NCI-H1105 (cell line): ENCODE measurements around the gene SLC24A3.

Experiments
- DNase-seq: peaks from one replicate; lab custom pipeline; 2025; lab: John Stamatoyannopoulos, UW

The SLC24A3 gene

DNA sequence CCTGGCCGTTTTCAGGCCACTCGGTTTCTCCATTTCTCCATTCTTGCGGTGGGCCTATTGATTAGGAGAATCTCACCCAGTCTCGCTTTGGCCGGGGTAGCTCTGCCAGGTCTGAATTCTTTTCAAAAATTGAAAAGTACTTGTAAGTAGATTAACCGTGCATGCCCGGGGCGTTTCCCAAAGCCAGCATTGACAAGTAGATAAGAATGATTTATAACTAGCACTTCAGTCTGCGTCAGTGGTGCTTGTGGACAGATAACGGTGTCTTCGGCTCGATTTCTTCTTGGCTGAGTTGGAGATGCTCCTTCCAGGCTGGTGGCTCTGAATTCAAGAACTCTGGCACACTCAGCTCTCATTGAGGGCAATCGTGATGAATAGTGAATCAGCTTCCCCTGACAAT is 29.0 kb downstream of the SLC24A3 start:
- no peak for DNase-seq

DNA sequence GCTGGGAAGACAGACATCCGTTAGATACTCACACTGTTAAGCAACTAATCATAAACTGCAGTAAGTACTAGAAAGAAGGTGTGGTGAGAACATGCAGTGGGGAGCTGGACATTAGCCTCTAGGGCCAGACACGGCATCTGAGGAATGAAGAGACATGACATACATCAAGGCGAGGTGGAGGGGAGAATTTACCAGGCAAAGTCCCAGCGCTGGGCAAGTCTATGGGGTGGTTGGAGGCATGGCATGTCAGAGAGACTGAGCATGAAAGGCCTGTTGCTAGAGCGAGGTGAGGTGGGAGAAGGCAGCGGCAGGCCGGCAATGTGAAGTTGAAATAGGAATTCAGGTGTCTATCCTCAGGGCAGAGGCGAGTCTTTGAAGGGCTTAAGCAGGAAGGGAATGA is 31.8 kb downstream of the SLC24A3 start:
- no peak for DNase-seq

DNA sequence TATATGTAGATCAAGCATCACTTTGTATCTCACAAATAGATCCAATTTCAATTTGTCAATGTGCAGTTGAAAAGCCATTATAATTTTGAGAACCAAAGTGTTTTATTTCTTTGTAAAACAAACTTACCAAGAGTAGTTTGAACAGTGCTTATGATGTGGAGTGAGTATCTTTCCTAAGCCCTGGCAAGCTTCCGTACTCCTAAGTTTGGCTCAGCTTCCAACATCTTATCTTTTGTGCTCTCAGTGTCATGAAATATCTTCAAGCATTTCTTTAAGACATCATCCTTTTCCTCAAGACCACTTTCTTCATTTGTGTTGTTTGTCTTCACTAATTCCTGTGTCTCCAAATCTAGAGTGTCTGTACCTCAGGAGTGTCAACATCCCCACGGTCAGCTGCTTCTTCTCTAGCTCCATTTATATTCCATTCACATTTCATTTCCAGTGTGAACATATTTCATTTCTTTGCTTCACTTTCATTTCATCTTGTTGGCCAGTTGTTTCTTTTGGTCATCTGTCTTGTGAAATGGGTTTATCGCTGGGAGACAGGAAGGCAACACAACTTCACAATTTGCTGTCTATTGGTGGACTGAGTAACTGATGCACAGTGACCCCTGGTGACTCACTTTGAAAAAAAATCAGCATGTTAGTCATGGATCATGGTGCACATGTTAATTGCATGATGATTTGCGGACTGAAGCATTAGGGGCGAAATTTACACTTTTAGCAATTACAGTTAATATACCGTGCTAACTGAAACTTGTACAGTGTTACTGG is 36.9 kb downstream of the SLC24A3 start:
- no peak for DNase-seq

GRCh38 chr20:19250346-19250745 is 37.9 kb downstream of the SLC24A3 start:
- no peak for DNase-seq

DNA sequence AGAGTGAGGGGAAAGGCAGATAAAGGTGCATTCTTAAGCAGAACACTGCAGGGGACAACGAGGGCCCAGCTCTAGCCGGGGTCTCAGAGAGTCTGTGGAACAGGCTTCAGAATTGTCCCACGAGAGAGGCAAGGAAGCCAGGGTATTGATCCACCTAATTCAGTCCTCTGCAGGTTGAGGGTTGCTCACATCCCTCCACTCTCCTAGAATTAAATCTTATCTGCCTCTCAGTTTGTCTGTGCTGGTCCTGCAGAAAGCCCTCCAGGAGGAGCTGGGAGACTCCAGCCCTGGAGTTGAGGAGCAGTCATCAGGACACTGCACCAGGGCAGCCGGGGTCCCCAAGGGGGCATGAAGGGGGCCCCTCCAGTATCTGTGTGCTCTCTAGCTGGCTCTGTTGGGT is 39.1 kb downstream of the SLC24A3 start:
- DNase-seq: no peak

- DNase-seq: no peak
These were observed 39.5 kb downstream of the SLC24A3 start for GRCh38 chr20:19251958-19252357.

GRCh38 chr20:19252451-19253120 is 40.1 kb downstream of the SLC24A3 start:
- no peak for DNase-seq

GRCh38 chr20:19253316-19253715 is 40.9 kb downstream of the SLC24A3 start:
- no peak for DNase-seq

- no peak for DNase-seq
These were observed 41.7 kb downstream of the SLC24A3 start for GRCh38 chr20:19253916-19254820.

GRCh38 chr20:19254956-19255355 is 42.5 kb downstream of the SLC24A3 start:
- DNase-seq: no peak

DNA sequence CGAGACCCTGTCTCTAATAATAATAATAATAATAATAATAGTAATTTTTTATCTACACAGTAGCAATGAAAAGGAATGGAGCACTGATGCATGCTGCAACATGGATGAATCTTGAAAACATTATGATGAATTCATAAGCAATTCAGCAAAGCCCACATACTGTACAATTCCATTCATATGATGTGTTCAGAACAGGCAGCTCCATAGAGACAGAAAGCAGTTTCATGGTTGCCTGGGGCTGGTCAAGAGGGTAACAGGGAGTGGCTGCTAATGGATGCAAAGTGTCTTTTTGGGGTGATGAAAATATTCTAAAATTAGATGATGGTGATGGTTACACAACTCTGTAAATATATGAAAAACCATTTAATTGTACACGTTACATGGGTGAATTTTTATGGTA is 43.6 kb downstream of the SLC24A3 start:
- no peak for DNase-seq

DNA sequence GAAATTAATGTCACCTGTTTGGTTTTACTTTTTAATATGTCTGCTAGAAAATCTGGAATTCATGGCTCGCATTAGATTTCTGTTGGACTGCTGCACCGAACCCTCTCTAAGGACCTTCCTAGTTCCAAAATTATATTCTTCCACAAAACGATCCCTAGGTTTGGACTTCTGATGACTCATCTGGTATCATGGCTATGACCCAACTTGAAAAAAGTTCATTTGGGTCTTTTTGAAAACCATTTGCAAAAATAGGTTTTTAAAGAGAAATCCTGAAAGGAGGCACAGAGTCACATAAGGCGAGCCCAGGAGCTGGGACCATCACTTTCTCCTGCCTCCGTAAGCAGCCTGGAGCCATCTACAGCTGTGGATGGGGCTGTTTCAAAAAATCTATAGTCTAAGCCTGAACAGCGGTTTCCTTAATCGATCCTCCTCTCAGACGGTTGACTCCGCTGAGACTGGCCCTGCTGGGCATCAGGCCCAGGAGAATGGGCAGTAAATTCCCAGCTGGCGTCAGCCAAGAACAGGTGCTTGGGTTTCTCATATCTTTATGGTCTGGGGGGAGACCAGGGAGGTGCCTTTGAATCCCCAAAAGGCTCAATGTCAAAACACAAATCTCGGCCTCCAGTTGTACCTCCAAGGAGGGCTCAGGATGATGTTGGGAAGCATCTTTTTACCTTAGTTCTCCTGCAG is 44.6 kb downstream of the SLC24A3 start:
- peak; percentile 61 for DNase-seq

- DNase-seq: peak; percentile 80
These were observed 45.4 kb downstream of the SLC24A3 start for GRCh38 chr20:19257865-19258264.

DNA sequence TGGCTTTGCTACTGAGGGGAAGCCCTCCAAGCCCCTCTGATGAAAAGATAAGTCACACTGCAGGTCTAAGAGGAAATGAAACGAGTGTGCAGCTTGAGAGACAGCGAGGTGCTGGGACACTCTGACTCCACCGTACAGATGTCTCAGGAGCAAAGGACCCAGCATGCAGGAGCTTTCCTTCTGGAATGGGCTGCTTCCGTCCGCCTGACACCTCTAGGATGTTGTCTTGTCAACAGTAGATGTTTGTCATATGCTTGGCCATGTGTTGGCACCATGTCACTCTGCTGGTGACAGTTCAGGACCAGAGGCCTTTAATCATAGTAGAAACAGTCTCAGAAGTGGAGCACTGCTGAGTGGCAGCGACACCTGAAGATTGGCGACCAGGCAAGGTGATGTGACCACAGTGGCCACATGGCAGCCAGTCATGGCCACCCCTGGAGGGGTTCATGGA is 46.7 kb downstream of the SLC24A3 start:
- no peak for DNase-seq

DNA sequence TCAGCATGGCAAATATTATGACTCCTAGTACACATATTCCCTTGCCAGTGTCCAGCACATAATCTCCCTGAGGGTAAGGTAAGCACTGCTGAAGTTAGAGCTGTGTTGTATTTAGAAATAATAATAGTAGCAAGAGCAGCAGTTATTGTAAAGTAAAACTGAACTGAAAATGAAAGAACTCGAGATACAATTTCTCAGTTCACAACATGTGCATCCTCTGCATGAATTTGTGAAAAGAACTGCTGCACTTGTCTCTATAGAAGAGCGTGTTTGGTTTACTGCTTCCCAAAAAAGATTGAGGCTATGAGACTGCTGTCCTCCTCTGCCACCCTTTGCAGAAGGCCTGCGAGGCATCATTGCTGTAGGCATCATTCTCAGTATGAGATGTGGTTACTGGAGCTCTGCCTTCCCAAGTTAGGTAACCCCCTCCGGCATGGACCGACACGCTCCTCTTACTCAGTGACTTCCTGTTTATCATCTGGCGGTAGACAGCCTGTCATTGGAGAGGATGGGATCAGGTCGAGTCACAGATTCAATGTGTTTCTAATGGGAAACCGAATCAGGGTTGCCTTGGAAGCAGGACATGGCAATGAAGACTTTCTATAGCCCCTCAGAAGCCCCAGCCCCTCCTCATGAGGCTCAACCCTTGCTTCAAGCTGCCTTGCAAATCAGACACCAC is 48.1 kb downstream of the SLC24A3 start:
- no peak for DNase-seq

DNA sequence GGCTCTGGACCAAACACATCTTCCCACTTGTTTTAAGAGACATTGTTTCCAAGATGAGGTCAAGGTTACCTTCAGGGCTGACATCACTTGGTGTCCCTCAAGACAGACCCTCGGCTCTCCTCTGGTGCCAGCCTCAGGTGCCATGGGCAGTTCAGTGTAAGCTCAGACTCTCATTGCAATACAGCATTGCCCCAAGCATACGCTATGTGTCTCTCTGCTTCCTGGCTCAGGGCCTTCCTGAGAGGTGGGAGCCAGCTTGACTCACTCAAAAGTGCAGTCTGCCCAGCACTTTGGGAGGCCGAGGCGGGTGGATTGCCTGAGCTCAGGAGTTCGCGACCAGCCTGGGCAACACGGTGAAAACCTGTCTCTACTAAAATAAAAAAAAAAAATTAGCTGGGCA is 51.7 kb downstream of the SLC24A3 start:
- DNase-seq: no peak

DNA sequence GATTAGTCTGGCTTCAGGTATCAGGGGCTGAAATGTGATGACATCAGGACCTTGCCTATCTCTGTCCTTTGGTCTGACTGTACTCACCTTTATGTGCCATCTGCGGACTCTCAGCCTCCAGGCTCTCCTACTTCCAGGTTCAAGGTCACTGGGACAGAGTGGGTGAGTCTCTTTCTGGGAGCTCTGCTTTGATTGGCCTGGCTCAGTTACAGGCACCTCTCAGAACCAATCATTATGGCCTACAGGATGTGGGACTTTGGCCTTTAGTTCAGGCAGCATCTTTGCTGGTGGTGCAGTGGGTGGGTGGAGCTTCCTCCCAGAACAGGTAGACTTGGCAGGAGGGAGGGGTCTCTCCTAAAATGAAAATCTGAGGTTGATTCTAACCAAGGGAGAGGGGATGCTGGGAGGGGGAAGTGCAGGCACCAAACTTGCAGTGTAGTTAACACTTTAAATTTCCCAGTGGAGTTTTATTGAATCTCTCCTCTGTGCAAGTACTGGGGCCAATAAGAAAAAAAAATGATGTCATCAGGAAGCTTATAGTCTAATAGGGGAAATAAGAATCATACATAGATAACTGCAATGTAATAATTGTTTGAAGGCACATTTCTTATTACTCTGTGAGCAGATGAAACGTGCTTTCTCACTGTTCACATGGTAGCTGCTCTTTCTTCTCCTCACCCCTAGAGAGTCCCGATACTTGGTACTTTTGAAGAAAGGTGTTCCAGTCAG is 53.4 kb downstream of the SLC24A3 start:
- no peak for DNase-seq

DNA sequence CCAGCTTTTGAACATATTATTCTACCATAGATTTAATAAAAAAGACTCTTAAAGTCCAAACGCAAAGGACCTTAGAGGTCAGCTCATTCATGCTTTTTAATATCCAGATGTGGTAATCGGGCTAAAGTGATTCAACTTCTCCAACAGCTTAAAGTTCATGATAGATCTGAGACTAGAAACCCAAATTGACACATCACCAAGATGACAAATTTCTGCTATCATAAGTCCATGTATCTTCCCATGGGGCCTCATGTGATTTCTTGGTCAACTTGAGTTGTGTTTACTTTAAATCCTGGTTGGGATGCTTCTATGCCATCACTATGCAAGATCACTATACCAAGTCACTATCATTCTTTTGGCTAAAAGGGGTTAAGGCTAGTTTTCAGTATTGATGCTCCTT is 56.0 kb downstream of the SLC24A3 start:
- DNase-seq: no peak

DNA sequence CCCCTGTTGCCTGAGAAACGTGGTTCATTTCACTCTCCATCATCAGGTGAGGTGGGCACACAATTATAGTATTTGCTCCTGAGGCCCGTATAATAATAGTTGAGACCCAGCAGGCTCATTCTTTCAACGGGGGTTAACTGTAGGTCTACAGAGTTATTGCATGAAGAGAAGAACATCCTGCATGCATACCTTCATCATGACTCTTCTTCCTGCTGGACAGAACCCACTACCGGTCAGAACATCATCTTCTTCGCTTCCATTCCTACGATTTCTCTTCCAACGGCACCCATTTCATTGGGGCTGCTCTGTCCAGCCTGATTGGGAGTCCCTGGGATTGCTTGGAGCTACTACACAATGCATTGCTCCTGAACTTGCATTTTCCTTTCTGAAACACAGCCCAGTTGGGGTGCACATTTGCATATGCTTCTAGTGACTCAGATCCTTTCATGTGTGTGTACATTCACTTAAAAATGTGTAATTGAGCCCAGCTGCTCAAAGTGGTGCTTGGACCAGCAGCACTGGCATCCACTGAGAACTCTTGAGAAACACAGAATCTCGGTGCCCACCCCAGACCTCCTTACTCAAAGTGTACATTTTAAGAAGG is 57.4 kb downstream of the SLC24A3 start:
- no peak for DNase-seq
